HCT116 (cell line): ENCODE results near the gene STON2. TPM values are rescaled to one million over a fixed set of nuclear protein-coding genes. Genes with fewer than 3 reads are reported as not detected.

Source experiments
- ATAC-seq: fragments of 200-7000 bp; cut with Tn5 transposase; 2 replicates; pipeline ENCODE4 v1.9.1; 2020; ENCODE audit warnings: mild to moderate bottlenecking, moderate library complexity
- BruUV-seq: library from RNA; stranded (reverse); fragments of 400-500 nt; replicated peaks from 2 replicates; lab custom pipeline; 2021; lab: Mats Ljungman, UMichigan
- CTCF ChIA-PET: fragments of 300-600 bp; sonication (Branson Sonifier 250); formaldehyde crosslinking; loops from one replicate; lab custom pipeline; 2021; ENCODE audit warnings: antibody characterized with exemption; lab: Charles Lee
- POLR2A ChIA-PET: fragments of 300-600, 350-600 bp; sonication (Branson Sonifier 250); formaldehyde crosslinking; loops from one replicate; lab custom pipeline; 2021; ENCODE audit warnings: antibody characterized with exemption; lab: Charles Lee
- RAD21 ChIA-PET, 2 experiments: fragments of 300-600 bp; sonication (Branson Sonifier 250); formaldehyde crosslinking; loops; one replicate each; lab custom pipeline; 2023; ENCODE audit warnings: low total read pairs in 2 of 2; ENCODE audit not compliant: uncharacterized antibody in 2 of 2, unreplicated experiment in 2 of 2, low non-redundant PET in 1 of 2; lab: Charles Lee
- DNase-seq: peaks from one replicate; pipeline ENCODE4 v3.0.0-alpha.2; 2010; ENCODE audit warnings: low read depth, low spot score
- H2AFZ ChIP-seq: fragments of 200-600 bp; shearing (Covaris generic), sonication (generic); 2 replicates; pipeline ENCODE4 v1.6.1; 2017; ENCODE audit warnings: low read depth, mixed run types, mixed read lengths, antibody characterized with exemption, low read length; ENCODE audit not compliant: poor library complexity, severe bottlenecking
- H3K27ac ChIP-seq: 2 replicates; pipeline ENCODE4 v1.5.1; 2012; ENCODE audit warnings: low read depth, low read length
- H3K27me3 ChIP-seq: fragments of 200-600 bp; sonication (generic); 2 replicates; pipeline ENCODE4 v1.6.1; 2016; ENCODE audit warnings: mixed run types, low read length, mixed read lengths; ENCODE audit not compliant: insufficient read depth
- H3K36me3 ChIP-seq, 2 experiments: fragments of 200-500 bp in 1 of 2; fragments of 200-600 bp in 1 of 2; sonication (Bioruptor generic) in 1 of 2; sonication (generic) in 1 of 2; 2 replicates each; pipeline versions ENCODE4 v1.5.1 to v1.6.1; 2014 to 2016; ENCODE audit warnings: low read length in 2 of 2, inconsistent platforms in 1 of 2, mixed read lengths in 1 of 2, mixed run types in 1 of 2; ENCODE audit not compliant: insufficient read depth in 2 of 2, control insufficient read depth in 1 of 2
- H3K4me1 ChIP-seq, 2 experiments: fragments of 200-600 bp in 1 of 2; sonication (generic) in 1 of 2; 2 replicates each; pipeline versions ENCODE4 v1.5.1 to v1.6.1; 2012 to 2017; ENCODE audit warnings: low read length in 2 of 2, inconsistent platforms in 1 of 2, mild to moderate bottlenecking in 1 of 2, mixed read lengths in 1 of 2, mixed run types in 1 of 2, moderate library complexity in 1 of 2; ENCODE audit not compliant: insufficient read depth in 2 of 2, control insufficient read depth in 1 of 2
- H3K4me2 ChIP-seq: fragments of 200-600 bp; sonication (generic); 2 replicates; pipeline ENCODE4 v1.6.1; 2017; ENCODE audit warnings: mixed run types, low read length, mixed read lengths
- H3K4me3 ChIP-seq, 2 experiments: fragments of 200-600 bp in 1 of 2; sonication (generic) in 1 of 2; replicated peaks in 1 of 2; 2 replicates each; pipeline ENCODE4 v1.5.1; 2011 to 2016; ENCODE audit warnings: low read length in 2 of 2, control low read depth in 1 of 2, low read depth in 1 of 2, mild to moderate bottlenecking in 1 of 2, mixed read lengths in 1 of 2, mixed run types in 1 of 2
- H3K79me2 ChIP-seq: fragments of 200-600 bp; sonication (generic); 2 replicates; pipeline ENCODE4 v1.6.1; 2017; ENCODE audit warnings: mild to moderate bottlenecking, mixed run types, low read length, moderate library complexity, mixed read lengths; ENCODE audit not compliant: insufficient read depth
- H3K9ac ChIP-seq: fragments of 200-600 bp; sonication (generic); 2 replicates; pipeline ENCODE4 v1.6.1; 2016; ENCODE audit warnings: low read length, mixed read lengths
- H3K9me2 ChIP-seq: fragments of 200-600 bp; sonication (generic), shearing (Covaris generic); 2 replicates; pipeline ENCODE4 v1.6.1; 2017; ENCODE audit warnings: mixed run types, mild to moderate bottlenecking, moderate library complexity; ENCODE audit not compliant: insufficient read depth
- H3K9me3 ChIP-seq, 2 experiments: fragments of 200-500 bp in 1 of 2; fragments of 200-600 bp in 1 of 2; sonication (Bioruptor generic) in 1 of 2; sonication (generic) in 1 of 2; 2 replicates each; pipeline ENCODE4 v1.6.1; 2014 to 2017; ENCODE audit warnings: low read length in 2 of 2, mixed read lengths in 2 of 2, inconsistent platforms in 1 of 2, low read depth in 1 of 2, mild to moderate bottlenecking in 1 of 2, mixed run types in 1 of 2, moderate library complexity in 1 of 2; ENCODE audit not compliant: control insufficient read depth in 1 of 2, insufficient read depth in 1 of 2
- H4K20me1 ChIP-seq: fragments of 200-600 bp; sonication (generic), shearing (Covaris generic); 2 replicates; pipeline ENCODE4 v1.6.1; 2017; ENCODE audit warnings: mixed run types, mild to moderate bottlenecking, moderate library complexity; ENCODE audit not compliant: insufficient read depth
- EGR1 ChIP-seq: IDR thresholded peaks from 2 replicates; pipeline ENCODE4 v1.6.1; 2012; ENCODE audit warnings: low read depth
- EZH2 ChIP-seq: fragments of 200-600 bp; sonication (generic); IDR thresholded peaks from 2 replicates; pipeline ENCODE4 v1.6.1; 2017; ENCODE audit warnings: antibody characterized with exemption, mixed run types
- EZH2phosphoT487 ChIP-seq: fragments of 200-600 bp; IDR thresholded peaks from 2 replicates; pipeline ENCODE4 v1.6.1; 2018; ENCODE audit warnings: antibody characterized with exemption, borderline replicate concordance
- REST ChIP-seq: IDR thresholded peaks from 2 replicates; pipeline ENCODE4 v1.6.1; 2012; ENCODE audit warnings: low read depth
- ZFX ChIP-seq: fragments of 450-650 bp; IDR thresholded peaks from 2 replicates; pipeline ENCODE4 v1.6.1; 2017
- intact Hi-C: fragments of 100-400 bp; cut with micrococcal nuclease; formaldehyde crosslinking; loops from 2 replicates; pipeline ENCODE4 v1.10.0; 2022
- total RNA-seq: library from RNA; stranded (reverse); gene quantifications from one replicate; pipeline ENCODE4 v1.2.1, GENCODE V29; 2021; ENCODE audit not compliant: unreplicated experiment
- TF ChIP-seq, protein P1 (sequence below): IDR thresholded peaks from 2 replicates; pipeline ENCODE4 v1.6.1; 2012

The STON2 gene
- total RNA-seq, 1 experiment from 2014 or later = 4.1 TPM

- H3K9ac ChIP-seq = no peak overlapping the region
Observed at GRCh38 chr14:81295958-81296923, 103.9 kb downstream of the STON2 start.

More at GRCh38 chr14:81295958-81296923, 103.9 kb downstream of the STON2 start:
- Histone ChIP-seq H2AFZ (no peak overlapping the region), H3K36me3 (no peaks in the 10 kb centered on the region), H3K27ac (no peak overlapping the region), H4K20me1 (no peaks in the 10 kb centered on the region), H3K4me1 (no peaks in the 10 kb centered on the region), H3K4me2 (no peak overlapping the region), H3K9me2 (no peaks in the 10 kb centered on the region), H3K4me3 (no peak overlapping the region), H3K79me2 (no peaks in the 10 kb centered on the region), H3K27me3 (no peaks in the 10 kb centered on the region), H3K9me3 (no peaks in the 10 kb centered on the region)
- intact Hi-C loops = no loop called here
- ChIA-PET RAD21 (no interaction called here), POLR2A (no interaction called here), CTCF (no interaction called here)
- no peak for ATAC-seq
- no peak for DNase-seq
- no TSS peak for BruUV-seq
- TF ChIP-seq ZFX (no peak), EZH2phosphoT487 (no peak), EZH2 (no peak), EGR1 (no peak), REST (no peak)
- TF ChIP-seq, protein P1, sequence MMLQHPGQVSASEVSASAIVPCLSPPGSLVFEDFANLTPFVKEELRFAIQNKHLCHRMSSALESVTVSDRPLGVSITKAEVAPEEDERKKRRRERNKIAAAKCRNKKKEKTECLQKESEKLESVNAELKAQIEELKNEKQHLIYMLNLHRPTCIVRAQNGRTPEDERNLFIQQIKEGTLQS = no peak
